HT-29 (cell line): ENCODE results near the gene FBXW8. TPM values are rescaled to one million over a fixed set of nuclear protein-coding genes. Genes with fewer than 3 reads are reported as not detected.

ENCODE experiments used
- DNase-seq: peaks from one replicate; pipeline ENCODE4 v3.0.0-alpha.2; 2015; ENCODE audit warnings: low spot score
- total RNA-seq: library from RNA; depleted of rRNA; stranded (reverse); fragments of >200 nt; shearing (Covaris generic); gene quantifications from 2 replicates; pipeline ENCODE4 v1.2.3, GENCODE V29; 2014

FBXW8 gene
- total RNA-seq, 1 experiment from 2014 or later, result 13.1 TPM

DNA sequence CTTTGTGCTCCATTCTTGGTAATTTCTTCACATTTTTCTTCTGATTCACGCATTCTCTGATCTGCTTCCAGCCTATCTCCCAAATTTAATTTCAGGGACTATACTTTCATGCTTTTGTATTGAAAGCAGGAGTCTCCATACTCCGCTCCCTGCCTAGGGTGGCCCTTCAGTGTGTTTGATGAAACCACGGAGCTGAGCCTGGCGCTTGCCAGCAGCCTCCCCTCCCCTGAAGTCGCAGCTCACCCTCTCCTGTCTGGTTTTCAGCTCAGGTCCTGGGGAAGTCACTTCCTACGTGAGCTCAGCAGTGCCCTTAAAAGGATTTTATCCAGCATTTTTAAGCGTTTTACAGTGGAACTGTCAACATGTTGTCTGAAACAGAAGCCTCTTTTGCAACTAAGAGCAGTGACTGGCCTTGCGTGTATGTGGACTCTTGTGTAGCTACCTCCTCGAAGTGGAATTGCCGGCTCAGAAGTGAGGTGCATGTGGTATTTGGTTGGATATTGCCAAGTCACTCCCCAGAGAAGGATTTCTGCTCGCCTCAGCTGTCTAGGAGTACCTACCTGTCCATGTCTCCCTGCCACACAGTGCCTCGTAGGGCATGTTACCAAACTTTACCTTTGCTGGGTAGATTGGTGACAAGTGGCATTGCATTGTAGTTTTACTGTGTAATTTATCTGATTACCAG is 109.9 kb downstream of the FBXW8 start:
- no peak for DNase-seq

DNA sequence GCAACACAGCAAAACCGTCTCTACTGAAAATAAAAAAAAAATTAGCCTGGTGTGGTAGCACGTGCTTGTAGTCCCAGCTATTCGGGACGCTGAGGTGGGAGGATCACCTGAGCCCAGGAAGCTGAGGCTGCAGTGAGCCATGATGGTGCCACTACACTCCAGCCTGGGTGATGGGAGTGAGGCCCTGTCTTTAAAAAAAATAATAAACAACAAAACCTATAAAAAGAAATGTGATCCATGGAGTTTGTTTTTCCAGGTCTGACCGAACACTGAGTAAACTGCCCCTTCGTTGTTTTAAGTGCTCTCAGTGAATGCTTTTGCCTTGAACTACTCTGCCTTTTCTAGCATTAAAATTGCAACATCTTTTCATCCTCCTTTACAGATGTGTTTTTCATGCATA is 111.7 kb downstream of the FBXW8 start:
- no peak for DNase-seq

DNA sequence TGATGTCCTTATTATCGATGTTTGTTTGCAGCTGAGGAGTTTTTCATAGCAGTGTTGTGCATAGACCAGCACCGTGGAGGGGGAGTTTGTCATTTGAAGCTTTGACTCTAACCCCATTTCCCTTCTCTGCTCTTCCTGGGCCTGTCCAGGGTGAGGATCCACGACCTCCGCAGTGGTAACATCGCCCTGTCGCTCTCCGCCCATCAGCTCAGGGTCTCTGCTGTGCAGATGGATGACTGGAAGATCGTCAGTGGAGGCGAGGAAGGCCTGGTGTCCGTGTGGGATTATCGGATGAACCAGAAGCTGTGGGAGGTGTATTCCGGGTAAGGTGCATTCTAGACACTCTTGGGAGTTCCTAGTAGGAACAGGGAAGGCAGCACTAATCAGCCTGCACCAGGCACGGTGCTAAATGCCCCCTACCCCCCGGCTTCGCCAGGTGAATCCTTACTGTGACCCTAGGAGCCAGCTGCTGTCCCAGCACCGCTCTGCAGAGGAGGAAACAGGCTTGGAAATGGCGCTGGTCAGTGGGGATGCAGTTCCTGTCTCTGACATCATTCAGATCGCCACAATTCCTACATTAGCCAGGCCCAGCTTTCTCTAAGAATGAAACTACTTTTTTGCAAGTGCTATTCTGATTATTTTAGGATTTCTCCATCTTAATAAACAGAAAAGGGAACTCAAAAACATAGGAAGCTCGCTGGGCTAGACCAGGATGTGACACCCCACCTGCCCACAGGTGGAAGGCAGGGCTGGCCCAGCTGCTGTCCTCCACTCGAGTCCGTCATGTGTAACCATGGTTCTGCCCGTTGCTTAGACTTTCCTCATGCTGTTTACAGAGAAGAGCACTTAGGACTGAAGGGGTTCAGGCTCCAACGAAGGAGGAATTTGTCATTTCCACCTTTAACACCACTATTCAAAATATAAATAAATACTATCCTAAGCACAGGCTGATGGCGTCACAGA is 113.5 kb downstream of the FBXW8 start:
- DNase-seq, result no peak

DNA sequence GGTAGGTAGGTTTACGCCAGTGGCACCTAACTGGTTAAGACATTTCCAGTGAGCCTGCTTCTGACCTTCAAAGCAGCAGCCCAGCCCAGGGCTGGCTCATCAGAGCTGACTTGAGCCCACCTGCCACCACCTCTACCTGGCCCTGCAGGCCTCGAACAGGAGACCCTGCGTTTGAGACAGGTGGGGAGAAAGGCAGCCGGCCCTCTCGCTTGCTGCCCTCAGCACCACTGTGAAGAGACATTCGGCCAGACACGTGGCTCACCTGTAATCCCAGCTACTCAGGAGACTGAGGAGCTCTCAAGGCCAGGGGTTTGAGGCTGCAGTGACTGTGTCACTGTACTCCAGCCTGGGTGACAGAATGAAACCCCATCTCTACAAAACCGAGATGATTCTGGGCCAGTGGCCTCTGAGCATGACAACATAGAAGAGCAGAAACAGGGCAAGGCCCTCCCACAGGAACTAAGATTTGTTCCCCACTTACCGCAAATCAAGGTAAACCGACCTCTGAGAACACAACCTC is 114.3 kb downstream of the FBXW8 start:
- DNase-seq, result no peak

DNA sequence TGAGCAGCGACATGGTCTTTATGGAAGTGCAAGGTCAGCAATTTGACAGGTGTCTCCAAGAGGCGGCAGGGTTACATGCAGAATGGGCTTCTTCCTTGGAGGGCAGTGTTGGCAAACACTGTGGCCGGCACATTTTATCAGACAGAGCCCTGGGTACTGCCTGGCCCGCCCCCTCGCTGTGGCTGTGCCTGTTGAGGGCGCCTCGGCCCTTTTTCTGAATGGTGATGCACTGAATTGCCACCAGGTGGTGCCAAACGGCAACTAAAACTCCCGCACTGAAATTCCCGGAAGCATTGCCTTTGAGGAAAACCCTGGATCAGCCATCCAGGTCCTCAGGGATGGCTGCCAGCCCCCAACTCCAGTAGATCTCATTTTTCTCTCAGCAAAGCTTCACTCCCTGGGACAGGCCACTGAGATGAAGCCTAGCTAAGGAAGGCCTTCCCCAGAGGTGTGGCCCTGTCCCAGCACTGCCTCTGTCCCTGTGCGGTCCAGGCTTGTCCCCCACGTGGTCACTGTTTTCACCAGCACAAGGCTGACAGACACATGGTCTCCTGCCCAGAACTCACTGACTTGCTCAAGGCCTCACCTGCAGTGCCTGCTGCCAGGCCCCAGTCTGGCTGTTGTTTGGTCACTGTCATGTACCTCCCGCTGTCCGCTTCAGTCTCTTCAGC is 114.9 kb downstream of the FBXW8 start:
- peak; percentile 86 for DNase-seq

DNA sequence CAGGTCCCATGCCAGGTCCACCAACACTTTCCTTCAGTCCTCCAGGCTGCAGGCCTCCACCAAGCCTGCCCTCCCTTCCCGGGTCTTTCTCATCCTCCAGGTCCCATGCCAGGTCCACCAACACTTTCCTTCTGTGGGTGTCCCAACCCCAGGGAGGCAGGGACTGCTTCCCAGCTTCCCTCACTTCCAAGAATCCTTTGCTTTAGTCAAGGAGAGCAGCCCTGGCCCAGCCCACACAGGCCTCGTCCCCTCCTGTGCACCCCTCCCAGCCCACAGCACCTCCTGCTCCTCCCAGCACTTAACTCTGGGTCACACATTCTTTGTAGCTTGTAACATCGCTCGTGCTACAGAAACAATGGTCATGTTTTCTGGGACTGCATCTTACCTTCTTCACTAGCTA is 115.6 kb downstream of the FBXW8 start:
- DNase-seq, result no peak

DNA sequence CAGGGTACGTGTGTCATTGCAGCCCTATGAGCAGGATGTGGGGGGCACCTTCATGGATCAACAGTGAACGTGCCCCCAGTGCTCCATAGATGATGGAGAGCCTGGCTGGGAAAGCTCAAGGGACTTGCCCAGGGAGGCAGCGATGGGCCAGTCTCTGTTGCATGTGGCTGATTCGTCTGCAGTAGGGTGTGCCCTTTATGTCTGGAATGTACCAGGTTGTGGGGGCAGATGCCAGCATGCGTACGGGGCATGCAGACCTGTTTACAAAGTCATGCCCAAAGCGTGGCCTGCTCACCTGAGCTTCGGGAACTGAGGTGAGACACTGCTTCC is 116.1 kb downstream of the FBXW8 start:
- DNase-seq, result no peak

DNA sequence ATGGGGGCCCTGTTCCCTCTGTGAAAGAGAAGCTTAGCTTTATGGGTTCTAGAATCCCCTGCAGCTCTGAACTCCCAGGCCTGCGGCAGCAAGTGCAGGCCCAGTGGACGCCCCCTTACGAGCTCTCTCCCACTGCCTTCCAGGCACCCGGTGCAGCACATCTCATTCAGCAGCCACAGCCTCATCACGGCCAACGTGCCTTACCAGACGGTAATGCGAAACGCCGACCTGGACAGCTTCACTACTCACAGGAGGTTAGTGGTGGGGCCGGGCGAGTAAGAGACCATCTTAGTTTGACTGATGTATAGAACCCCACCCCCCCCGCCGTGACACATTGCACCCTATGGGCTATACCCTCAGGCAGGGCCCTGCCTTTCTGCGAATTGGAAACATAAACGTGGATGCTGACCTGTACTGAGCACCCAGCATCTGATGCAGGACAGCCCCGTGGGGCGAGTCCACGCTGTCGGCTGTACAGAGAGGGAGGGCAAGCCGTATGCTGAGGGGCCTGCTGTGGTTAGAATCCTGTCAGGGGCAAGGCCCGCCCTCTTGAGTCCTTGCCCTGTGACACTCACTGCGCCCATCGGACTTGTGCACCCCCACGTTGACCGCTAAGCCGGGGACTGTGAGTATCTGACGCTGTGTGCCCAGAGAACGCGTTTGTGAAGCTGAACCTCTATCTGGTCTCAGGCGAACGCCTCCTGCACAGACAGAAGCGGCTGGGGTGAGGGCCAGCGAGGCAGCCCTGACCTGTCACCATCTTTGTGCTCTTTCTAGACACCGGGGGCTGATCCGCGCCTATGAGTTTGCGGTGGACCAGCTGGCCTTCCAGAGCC is 116.7 kb downstream of the FBXW8 start:
- DNase-seq, result no peak

DNA sequence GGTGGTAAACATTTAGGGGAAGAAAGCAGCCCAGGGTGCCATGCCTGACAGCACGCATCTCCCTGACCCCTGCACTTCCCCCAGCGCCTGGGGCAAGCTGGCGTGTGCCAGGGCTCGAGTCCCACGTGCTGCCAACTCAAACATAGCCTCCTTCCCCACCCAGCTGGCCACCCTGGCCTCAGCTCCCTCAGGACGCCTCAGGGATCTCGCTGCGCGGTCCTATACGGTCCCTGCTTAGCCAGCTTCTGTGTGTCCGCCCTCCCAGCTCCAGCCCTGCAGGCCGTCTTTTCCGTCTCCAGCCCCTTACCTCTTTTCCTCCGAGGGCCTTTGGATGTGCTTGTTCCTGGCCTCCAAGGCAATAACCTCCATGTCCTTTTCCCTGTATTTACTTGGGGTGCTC is 117.5 kb downstream of the FBXW8 start:
- no peak for DNase-seq

DNA sequence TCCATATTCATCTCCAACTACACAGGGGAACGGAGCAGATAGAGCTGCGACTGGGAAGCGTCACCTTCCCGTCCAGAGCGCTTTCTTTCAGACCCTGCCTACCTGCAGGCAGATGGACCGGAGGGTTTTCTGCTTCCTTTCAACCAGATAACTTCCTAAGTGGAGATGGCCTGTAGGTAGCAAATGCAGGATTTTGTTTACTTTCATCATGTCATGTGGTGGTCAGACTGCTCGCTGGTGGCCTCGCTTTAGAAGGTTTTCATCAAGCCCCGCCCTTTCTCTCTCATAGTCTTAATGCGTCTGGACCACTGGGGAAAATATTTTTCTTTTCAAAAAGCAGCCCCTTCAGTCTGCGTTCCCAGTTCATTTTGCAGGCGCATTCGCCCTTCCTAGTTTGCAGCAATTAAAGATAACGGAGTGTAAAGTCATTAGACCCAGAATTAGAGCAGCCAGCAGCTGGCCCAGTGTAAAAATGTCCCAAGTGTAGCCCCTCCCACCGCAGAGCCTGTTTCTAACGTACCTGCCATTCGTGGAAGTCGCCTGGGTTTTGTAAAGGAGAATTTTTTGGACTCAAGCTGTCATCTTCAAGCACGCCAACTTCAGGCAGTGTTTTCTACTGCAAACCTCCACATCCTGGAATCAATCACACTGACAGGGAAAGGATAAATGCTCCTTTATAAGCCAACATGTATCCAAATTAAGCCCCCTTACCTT is 119.6 kb downstream of the FBXW8 start:
- DNase-seq, result no peak

DNA sequence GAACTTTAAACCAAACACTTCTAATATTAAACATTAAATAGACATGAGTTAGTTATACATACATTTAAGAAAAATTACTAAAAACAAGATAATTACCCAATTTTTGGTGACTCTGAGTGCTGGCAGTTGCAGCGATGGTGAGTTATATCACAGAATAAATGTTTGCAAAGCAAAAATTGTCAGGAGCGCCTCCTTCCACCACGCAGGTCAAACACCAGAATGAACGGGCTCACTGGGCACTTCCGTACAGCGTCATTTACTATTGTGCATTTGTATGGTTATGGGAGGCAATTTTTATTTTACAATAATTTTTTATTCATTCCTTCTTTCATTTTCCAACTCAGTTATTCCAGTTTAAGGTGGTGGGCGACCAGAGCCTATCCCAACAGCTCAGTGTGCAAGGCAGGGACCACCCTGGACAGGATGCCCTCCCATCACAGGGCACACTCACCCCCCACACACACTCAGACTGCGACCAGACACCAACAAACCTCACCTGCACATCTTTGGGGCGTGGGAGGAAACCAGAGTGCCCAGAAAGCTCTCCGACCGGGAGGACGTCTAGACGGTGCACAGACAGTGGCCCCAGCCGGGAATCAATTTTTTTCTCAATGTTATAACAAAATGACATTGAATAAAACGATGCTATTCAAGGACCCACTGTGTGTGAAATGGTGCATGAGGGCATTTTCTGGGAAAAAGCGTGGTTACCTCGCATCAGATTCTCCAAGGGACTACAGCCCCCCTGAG is 121.3 kb downstream of the FBXW8 start:
- no peak for DNase-seq

DNA sequence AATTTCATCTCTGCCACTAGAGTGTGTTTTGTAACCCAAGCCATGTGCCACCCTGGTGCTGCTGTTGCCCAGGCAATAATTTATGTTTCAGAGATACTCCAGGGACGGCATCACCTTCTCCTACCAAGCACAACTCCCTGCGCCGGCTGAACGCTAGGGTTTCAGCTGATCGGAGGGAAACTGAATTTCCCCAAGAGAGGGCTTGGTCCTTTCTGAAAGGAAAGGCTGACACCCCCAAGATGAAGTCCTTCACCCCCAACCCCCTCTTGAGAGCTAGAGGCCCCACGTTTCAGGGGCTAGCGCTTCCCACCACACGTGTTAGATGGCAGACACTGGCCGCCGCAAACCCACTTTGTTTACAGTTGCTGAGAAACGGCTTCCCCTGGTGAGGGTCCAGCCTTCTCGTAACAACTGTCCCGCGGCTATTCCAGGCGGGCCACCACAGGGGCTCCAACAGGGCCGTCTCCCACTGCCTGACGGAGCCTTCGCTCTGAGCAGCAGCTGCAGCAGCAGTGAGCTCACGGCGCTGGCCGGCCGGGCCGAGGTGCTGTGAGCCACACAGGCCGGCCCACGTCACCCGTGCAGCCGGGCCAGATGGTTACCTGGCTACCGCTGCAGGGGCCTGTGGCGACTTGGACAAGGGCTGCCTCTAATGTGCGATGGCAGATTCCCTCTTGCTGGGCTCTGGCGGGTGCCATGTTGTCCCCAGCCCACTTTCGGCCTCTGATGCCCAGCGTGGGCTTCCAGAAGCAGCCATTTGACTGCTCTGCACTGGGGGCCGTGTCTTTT is 122.0 kb downstream of the FBXW8 start:
- DNase-seq, result no peak

DNA sequence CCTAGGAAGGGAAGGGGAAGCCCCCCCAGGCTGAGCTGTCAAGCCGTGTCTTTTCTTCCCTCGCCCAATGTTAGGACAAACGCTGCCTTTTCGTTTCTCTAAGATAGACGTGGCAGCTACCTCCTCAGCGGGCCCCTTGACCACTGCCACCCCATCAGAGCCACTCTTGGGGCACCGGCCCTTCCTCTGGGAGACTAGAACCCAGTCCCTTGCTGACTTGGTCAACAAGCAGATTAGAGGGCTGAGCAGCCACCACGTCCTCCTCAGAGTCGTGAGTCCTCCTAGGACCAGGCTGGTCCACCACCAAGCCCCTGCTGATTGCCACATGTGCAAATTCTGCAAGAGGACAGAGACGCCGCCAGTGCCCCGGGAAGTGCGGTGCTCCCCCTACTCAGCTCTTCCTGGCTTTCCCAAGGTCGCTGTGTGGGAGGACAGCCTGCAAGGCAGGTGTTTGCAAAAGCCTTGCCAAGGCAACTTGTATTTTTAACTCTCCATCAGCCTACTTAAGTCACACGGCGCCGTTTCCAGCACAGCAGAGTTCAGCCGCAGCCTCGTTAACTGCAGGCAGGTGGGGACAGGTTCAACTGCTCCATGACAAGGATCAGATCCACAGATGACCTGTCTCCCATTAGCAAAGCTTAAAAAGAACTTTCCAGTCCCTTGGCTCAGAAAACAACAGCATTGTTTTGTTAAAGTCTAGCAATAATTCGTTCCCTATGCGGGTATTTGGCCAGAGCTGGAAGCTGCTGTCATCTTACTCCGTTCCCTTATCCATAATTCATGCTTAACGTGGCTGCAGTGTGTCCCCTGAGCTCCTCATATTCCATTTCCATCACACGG is 122.9 kb downstream of the FBXW8 start:
- no peak for DNase-seq

DNA sequence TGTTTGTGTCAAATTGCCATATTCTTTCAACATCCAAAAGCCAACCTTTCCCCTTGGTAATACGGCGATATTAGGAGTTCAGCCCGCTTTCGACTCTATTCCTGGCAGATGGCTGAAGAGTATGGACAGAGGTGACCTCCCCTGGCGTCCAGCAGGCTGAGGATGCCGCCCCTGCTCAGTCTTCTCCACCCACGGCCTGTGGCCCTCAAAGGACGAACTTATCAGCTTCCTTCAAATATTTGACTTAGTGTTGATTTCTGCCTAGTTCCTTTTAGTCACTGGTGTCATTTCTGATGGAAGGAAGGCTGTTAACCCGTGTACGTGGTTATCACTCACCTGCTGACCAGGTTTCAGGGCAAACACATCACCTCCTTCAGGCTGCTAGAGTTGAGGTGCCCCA is 123.5 kb downstream of the FBXW8 start:
- DNase-seq, result no peak

DNA sequence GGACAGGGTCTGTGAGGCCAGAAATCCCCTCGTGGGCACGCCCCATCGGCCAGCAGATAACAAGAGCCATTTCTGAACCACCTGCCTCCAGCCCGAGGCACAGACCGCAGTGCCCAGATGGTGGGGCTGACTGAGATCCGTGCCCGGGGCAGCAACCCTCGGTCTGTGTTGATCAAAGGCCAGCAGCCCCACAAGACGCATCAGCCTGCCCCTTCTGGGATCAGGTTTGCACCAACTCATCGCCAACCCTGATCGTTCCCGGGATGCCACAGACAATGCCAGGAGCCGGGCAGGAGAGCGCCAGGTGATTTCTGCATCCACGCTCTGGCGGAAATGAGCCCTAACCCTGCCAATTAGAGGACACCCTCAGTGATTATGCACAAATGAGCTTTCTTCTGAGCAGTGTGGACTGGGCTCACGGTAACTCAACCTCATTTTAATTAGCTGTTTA is 124.0 kb downstream of the FBXW8 start:
- DNase-seq, result no peak

DNA sequence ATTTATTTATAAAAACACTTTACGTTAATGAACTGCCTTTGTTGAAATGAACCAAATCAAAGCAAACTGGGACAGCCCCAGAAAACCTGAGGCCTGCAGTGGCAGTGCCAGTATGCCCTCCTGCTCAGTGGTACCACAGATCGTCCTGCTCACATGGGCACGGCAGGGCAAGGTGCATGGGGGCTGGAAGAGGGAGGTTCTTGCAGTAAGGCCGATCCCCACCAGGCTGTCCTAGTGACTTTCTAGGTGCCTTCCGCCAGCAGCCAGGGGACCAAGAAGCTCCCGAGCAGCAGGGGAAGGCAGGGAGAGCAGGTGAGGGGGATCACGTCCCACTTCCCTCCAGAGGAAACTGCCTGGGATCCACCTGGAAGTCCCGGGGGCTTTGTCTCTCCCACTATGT is 124.5 kb downstream of the FBXW8 start:
- DNase-seq, result no peak

DNA sequence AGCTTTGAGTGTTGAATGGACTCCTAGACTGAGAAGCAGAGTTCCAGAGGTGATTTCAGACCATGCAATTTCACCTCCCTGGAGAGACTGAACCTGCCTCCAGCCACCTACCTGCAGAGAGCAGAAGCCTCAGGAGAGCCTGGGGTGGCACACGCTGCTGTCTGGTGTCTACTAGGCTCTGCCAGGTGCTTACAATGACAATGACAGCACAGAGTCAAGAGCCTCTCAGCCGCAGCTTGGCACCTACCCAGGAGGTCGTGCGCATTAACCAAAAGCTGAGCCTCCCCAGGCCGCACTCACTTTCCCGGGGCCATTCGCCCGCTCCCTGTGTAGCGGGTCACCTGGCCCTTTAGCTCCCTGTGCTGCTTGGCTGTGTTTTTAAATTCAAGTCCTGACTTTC is 125.3 kb downstream of the FBXW8 start:
- DNase-seq, result no peak

DNA sequence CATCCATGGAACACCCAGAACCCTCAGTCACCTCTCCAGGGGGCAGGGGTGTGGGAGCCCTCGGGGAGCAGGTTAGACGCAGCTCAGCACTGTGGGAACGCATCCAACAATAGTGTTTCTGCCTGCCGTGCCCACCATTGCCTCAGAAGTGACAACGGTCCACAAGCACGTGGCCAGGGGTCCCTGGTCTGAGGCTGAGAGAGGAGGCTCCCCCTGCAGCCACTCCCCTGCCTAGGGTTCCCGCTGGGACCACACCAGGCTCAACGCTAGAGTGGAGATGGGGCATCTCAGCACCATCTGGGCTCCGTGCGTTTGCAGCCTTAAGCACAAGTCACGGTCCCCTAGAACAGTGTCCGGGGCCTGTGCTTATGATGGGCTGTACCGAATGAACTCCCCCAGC is 125.8 kb downstream of the FBXW8 start:
- no peak for DNase-seq
